ENCODE measurements around the gene OSBPL2. TPM values are rescaled to one million over a fixed set of nuclear protein-coding genes. Genes with fewer than 3 reads are reported as not detected.

Gene OSBPL2
- total RNA-seq, 1 experiment from 2014 or later = 26.3 TPM

GRCh38 chr20:62217913-62218773 is 20.2 kb upstream of the OSBPL2 start:
- POLR2A ChIA-PET (ENCODE audit: low non-redundant PET) = no interaction called here
- no TSS peak for BruUV-seq (replicated peaks)
- no peak for DNase-seq (ENCODE audit: low spot score)
- no peaks in the 10 kb centered on the region for H3K9me3 ChIP-seq (ENCODE audit: low read depth, low read length, poor library complexity, severe bottlenecking)
- intact Hi-C loops (cut with micrococcal nuclease; ENCODE audit: unreplicated experiment) = no loop called here
- H3K27me3 ChIP-seq (replicated peaks; ENCODE audit: insufficient read depth, low read depth, low read length, poor library complexity) = peaks cover 87% of the 10 kb centered on the region
- CTCF ChIA-PET = no interaction called here
- H3K27ac ChIP-seq (ENCODE audit: low read depth, low read length, poor library complexity, severe bottlenecking) = no peak overlapping the region
- peaks cover 5% of the 10 kb centered on the region for H3K4me1 ChIP-seq (ENCODE audit: insufficient read depth, low read length, poor library complexity, severe bottlenecking)
- H3K36me3 ChIP-seq (ENCODE audit: insufficient read depth, low read length, poor library complexity, severe bottlenecking) = no peaks in the 10 kb centered on the region
- no peak for TF ChIP-seq CTCF (conservative IDR thresholded peaks at IDR 0.05; ENCODE audit: low read depth, low read length)
- TF ChIP-seq EZH2 (IDR thresholded peaks at IDR 0.05; ENCODE audit: borderline replicate concordance, low read depth, low read length, poor library complexity, severe bottlenecking) = no peak
- no peak overlapping the region for H3K4me3 ChIP-seq (ENCODE audit: low read depth, low read length, poor library complexity, severe bottlenecking)

- intact Hi-C loops (cut with micrococcal nuclease; ENCODE audit: unreplicated experiment) = no loop called here
- Histone ChIP-seq H3K9me3 (ENCODE audit: low read depth, low read length, poor library complexity, severe bottlenecking) (no peaks in the 10 kb centered on the region), H3K27ac (ENCODE audit: low read depth, low read length, poor library complexity, severe bottlenecking) (no peak overlapping the region), H3K36me3 (ENCODE audit: insufficient read depth, low read length, poor library complexity, severe bottlenecking) (no peaks in the 10 kb centered on the region), H3K27me3 (replicated peaks; ENCODE audit: insufficient read depth, low read depth, low read length, poor library complexity) (peaks cover 94% of the 10 kb centered on the region), H3K4me1 (ENCODE audit: insufficient read depth, low read length, poor library complexity, severe bottlenecking) (peaks cover 5% of the 10 kb centered on the region), H3K4me3 (ENCODE audit: low read depth, low read length, poor library complexity, severe bottlenecking) (no peak overlapping the region)
- DNase-seq (ENCODE audit: low spot score) = no peak
- BruUV-seq (replicated peaks) = no TSS peak
- POLR2A ChIA-PET (ENCODE audit: low non-redundant PET) = no interaction called here
- peak; percentile 85 for TF ChIP-seq EZH2 (IDR thresholded peaks at IDR 0.05; ENCODE audit: borderline replicate concordance, low read depth, low read length, poor library complexity, severe bottlenecking)
- no peak for TF ChIP-seq CTCF (conservative IDR thresholded peaks at IDR 0.05; ENCODE audit: low read depth, low read length)
- CTCF ChIA-PET = no interaction called here
Observed at GRCh38 chr20:62219101-62219991, 19.0 kb upstream of the OSBPL2 start.

- Histone ChIP-seq H3K4me1 (ENCODE audit: insufficient read depth, low read length, poor library complexity, severe bottlenecking) (peaks cover 5% of the 10 kb centered on the region), H3K36me3 (ENCODE audit: insufficient read depth, low read length, poor library complexity, severe bottlenecking) (no peaks in the 10 kb centered on the region), H3K9me3 (ENCODE audit: low read depth, low read length, poor library complexity, severe bottlenecking) (no peaks in the 10 kb centered on the region), H3K4me3 (ENCODE audit: low read depth, low read length, poor library complexity, severe bottlenecking) (no peak within 1 kb of the TSS), H3K27me3 (replicated peaks; ENCODE audit: insufficient read depth, low read depth, low read length, poor library complexity) (peaks cover 94% of the 10 kb centered on the region), H3K27ac (ENCODE audit: low read depth, low read length, poor library complexity, severe bottlenecking) (no peak within 1 kb of the TSS)
- intact Hi-C loops (cut with micrococcal nuclease; ENCODE audit: unreplicated experiment) = no loop called here
- peak; percentile 60 for DNase-seq (ENCODE audit: low spot score)
- no TSS peak for BruUV-seq (replicated peaks)
- ChIA-PET POLR2A (ENCODE audit: low non-redundant PET) (no interaction called here), CTCF (no interaction called here)
- no peak for TF ChIP-seq EZH2 (IDR thresholded peaks at IDR 0.05; ENCODE audit: borderline replicate concordance, low read depth, low read length, poor library complexity, severe bottlenecking)
- TF ChIP-seq CTCF (conservative IDR thresholded peaks at IDR 0.05; ENCODE audit: low read depth, low read length) = no peak
Observed at GRCh38 chr20:62219992-62220665, 18.2 kb upstream of the OSBPL2 start, which contains the start of gene HRH3. TSS of gene HRH3 (minus strand) at chr20:62220278. CDS start at chr20:62219970, 308 bp downstream.
